Gastrocnemius medialis (tissue), 4 donors: ENCODE data around the gene AUTS2. TPM values are rescaled to one million over a fixed set of nuclear protein-coding genes. Genes with fewer than 3 reads are reported as not detected.

Source experiments
- ATAC-seq, 2 donors: fragments of 150-250 bp; one replicate each; pipeline ENCODE4 v1.9.1; 2016
- DNase-seq, 2 donors: peaks; one replicate each; pipeline ENCODE4 v3.0.0-alpha.2; 2019
- H3K27ac ChIP-seq, 4 donors: fragments of 200-600 bp; sonication (generic); 1 replicate in 1 of 4; 2 replicates in 3 of 4; pipeline ENCODE4 v1.5.1; 2016 to 2018; ENCODE audit warnings: mild to moderate bottlenecking in 2 of 4, moderate library complexity in 1 of 4
- H3K27me3 ChIP-seq, 3 donors: fragments of 200-600 bp; sonication (generic) in 2 of 3; 1 replicate in 1 of 3; 2 replicates in 2 of 3; pipeline versions ENCODE4 v1.5.1 to v1.6.0; 2016 to 2019; ENCODE audit warnings: mild to moderate bottlenecking in 1 of 3, moderate library complexity in 1 of 3
- H3K36me3 ChIP-seq, 2 donors: fragments of 200-600 bp; sonication (generic) in 1 of 2; one replicate each; pipeline ENCODE4 v1.5.1; 2017 to 2018
- H3K4me1 ChIP-seq, 2 donors: fragments of 200-600 bp; sonication (generic) in 1 of 2; one replicate each; pipeline ENCODE4 v1.5.1; 2016 to 2017; ENCODE audit warnings: mild to moderate bottlenecking in 2 of 2
- H3K4me3 ChIP-seq, 4 donors: fragments of 200-600 bp; sonication (generic) in 3 of 4; 1 replicate in 1 of 4; 2 replicates in 3 of 4; pipeline ENCODE4 v1.5.1; 2016 to 2019; ENCODE audit warnings: mild to moderate bottlenecking in 2 of 4
- H3K9me3 ChIP-seq, 3 donors: fragments of 200-600 bp; sonication (generic) in 2 of 3; 1 replicate in 1 of 3; 2 replicates in 2 of 3; pipeline ENCODE4 v1.5.1; 2016 to 2019
- CTCF ChIP-seq, 5 experiments: fragments of 450-650 bp in 3 of 5; fragments of 200-600 bp in 2 of 5; sonication (generic) in 2 of 5; IDR thresholded peaks in 4 of 5; conservative IDR thresholded peaks in 1 of 5; 1 replicate in 4 of 5; 2 replicates in 1 of 5; pipeline ENCODE4 v1.5.1; 2016 to 2019; ENCODE audit warnings: antibody characterized with exemption in 5 of 5, mild to moderate bottlenecking in 3 of 5, moderate library complexity in 3 of 5
- POLR2A ChIP-seq, 2 donors: fragments of 450-650 bp; IDR thresholded peaks; one replicate each; pipeline ENCODE4 v1.6.1; 2017; ENCODE audit warnings: antibody characterized with exemption in 2 of 2, mild to moderate bottlenecking in 2 of 2, moderate library complexity in 2 of 2
- in situ Hi-C, 4 donors: fragments of 200-750 bp; cut with MboI; loops; one replicate each; pipeline versions ENCODE4 v1.15.0 to v1.8.0; 2017; ENCODE audit warnings: low sequenced_read_pairs in 4 of 4
- intact Hi-C: fragments of 100-400 bp; cut with DNase I; formaldehyde crosslinking; loops from one replicate; pipeline ENCODE4 v1.15.1; 2023; ENCODE audit warnings: low total_unique reads
- total RNA-seq, 4 donors: library from RNA; depleted of rRNA; stranded (reverse); fragments of >200 nt; gene quantifications; one replicate each; pipeline versions ENCODE4 v1.1.0 to v1.2.3, GENCODE V29; 2016

AUTS2 gene
- total RNA-seq, 4 donors from 2014 or later: 2.5 to 16.2 (median 8.5) TPM

GRCh38 chr7:70834424-70834823 lies 1236.1 kb downstream of the AUTS2 start:
- intact Hi-C loops: no loop called here
- Histone ChIP-seq H3K9me3 (no peaks in the 10 kb centered on the region), H3K4me1 (no peaks in the 10 kb centered on the region), H3K36me3 (no peaks in the 10 kb centered on the region), H3K27ac (no peak overlapping the region), H3K27me3 (no peaks in the 10 kb centered on the region), H3K4me3 (no peak overlapping the region)
- ATAC-seq (no peak), DNase-seq (no peak)
- in situ Hi-C loops: no loop called here
- TF ChIP-seq POLR2A (IDR thresholded peaks at IDR 0.05) (no peak), CTCF (IDR thresholded peaks at IDR 0.05 in 4 of 5, conservative IDR thresholded peaks at IDR 0.05 in 1 of 5) (no peak)

GRCh38 chr7:70835658-70836057 lies 1237.4 kb downstream of the AUTS2 start:
- Histone ChIP-seq H3K27ac (no peak overlapping the region), H3K9me3 (no peaks in the 10 kb centered on the region), H3K36me3 (no peaks in the 10 kb centered on the region), H3K4me1 (no peaks in the 10 kb centered on the region), H3K27me3 (no peaks in the 10 kb centered on the region), H3K4me3 (no peak overlapping the region)
- no peak for TF ChIP-seq CTCF (IDR thresholded peaks at IDR 0.05 in 4 of 5, conservative IDR thresholded peaks at IDR 0.05 in 1 of 5)
- no peak for TF ChIP-seq POLR2A (IDR thresholded peaks at IDR 0.05)
- ATAC-seq: no peak
- no peak for DNase-seq
- intact Hi-C loops: no loop called here
- in situ Hi-C loops: no loop called here

GRCh38 chr7:70836279-70836678 lies 1238.0 kb downstream of the AUTS2 start:
- Histone ChIP-seq H3K27ac (no peak overlapping the region), H3K4me1 (no peaks in the 10 kb centered on the region), H3K9me3 (no peaks in the 10 kb centered on the region), H3K27me3 (no peaks in the 10 kb centered on the region), H3K36me3 (no peaks in the 10 kb centered on the region), H3K4me3 (no peak overlapping the region)
- no peak for DNase-seq
- ATAC-seq: no peak
- TF ChIP-seq CTCF (IDR thresholded peaks at IDR 0.05 in 4 of 5, conservative IDR thresholded peaks at IDR 0.05 in 1 of 5) (no peak), POLR2A (IDR thresholded peaks at IDR 0.05) (no peak)
- in situ Hi-C loops (no loop called here), intact Hi-C loops (no loop called here)

- no peak overlapping the region for H3K27ac ChIP-seq
- H3K4me1 ChIP-seq: no peaks in the 10 kb centered on the region
- no peak for ATAC-seq
- no peak for DNase-seq
- in situ Hi-C loops: no loop called here
- TF ChIP-seq POLR2A (IDR thresholded peaks at IDR 0.05): no peak
- intact Hi-C loops: no loop called here
- no peak overlapping the region for H3K4me3 ChIP-seq
- no peaks in the 10 kb centered on the region for H3K36me3 ChIP-seq
- H3K27me3 ChIP-seq: no peaks in the 10 kb centered on the region
- no peaks in the 10 kb centered on the region for H3K9me3 ChIP-seq
These were observed 1238.7 kb downstream of the AUTS2 start for GRCh38 chr7:70836946-70837345.

- ATAC-seq (no peak), DNase-seq (no peak)
- in situ Hi-C loops (no loop called here), intact Hi-C loops (no loop called here)
- Histone ChIP-seq H3K4me3 (no peak overlapping the region), H3K36me3 (no peaks in the 10 kb centered on the region), H3K4me1 (no peaks in the 10 kb centered on the region), H3K27ac (no peak overlapping the region), H3K9me3 (no peaks in the 10 kb centered on the region), H3K27me3 (no peaks in the 10 kb centered on the region)
- no peak for TF ChIP-seq POLR2A (IDR thresholded peaks at IDR 0.05)
- TF ChIP-seq CTCF (IDR thresholded peaks at IDR 0.05 in 4 of 5, conservative IDR thresholded peaks at IDR 0.05 in 1 of 5): no peak
These were observed 1239.3 kb downstream of the AUTS2 start for GRCh38 chr7:70837589-70837988.
